ENCODE data around the gene ASGR1. TPM values are rescaled to one million over a fixed set of nuclear protein-coding genes. Genes with fewer than 3 reads are reported as not detected.
A peak's percentile ranks its signal among the peaks of the same experiment; 100 is the strongest.

Gene ASGR1
- total RNA-seq, 1 donor from 2014 or later: 1.9 TPM

DNA sequence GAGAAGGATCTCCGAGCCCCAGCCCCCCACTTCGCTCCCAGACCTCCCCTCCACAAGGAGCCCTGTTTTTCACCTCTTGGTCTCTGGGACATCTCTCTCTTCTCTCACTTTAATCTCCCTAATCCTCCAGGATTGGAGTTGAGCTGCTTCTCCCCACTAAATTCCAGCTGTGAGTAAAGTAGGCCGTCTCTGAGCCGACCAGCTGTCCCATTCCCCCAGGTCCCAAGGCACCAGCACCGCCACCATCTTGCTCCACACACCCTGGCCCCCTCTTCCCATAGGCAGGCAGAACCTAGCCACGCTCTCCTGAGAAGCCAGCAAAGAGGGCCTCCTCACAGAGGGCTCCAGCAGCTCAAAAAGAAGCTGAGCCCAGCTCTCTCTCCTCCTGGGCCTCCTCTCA, 39.6 kb upstream of the ASGR1 start:
- Mint-ChIP-seq H3K27me3 (ENCODE audit: low read depth) (no peaks in the 10 kb centered on the region), H3K36me3 (ENCODE audit: low read depth) (peaks cover 10% of the 10 kb centered on the region), H3K4me3 (ENCODE audit: unreplicated experiment) (peak overlapping the region; percentile 95), H3K9me3 (ENCODE audit: low read depth) (no peaks in the 10 kb centered on the region), H3K4me1 (ENCODE audit: low read depth) (peaks cover 79% of the 10 kb centered on the region), H3K27ac (ENCODE audit: unreplicated experiment) (peak overlapping the region; percentile 99)
- no peak for DNase-seq (ENCODE audit: low spot score)
- TF ChIP-seq, protein P1, sequence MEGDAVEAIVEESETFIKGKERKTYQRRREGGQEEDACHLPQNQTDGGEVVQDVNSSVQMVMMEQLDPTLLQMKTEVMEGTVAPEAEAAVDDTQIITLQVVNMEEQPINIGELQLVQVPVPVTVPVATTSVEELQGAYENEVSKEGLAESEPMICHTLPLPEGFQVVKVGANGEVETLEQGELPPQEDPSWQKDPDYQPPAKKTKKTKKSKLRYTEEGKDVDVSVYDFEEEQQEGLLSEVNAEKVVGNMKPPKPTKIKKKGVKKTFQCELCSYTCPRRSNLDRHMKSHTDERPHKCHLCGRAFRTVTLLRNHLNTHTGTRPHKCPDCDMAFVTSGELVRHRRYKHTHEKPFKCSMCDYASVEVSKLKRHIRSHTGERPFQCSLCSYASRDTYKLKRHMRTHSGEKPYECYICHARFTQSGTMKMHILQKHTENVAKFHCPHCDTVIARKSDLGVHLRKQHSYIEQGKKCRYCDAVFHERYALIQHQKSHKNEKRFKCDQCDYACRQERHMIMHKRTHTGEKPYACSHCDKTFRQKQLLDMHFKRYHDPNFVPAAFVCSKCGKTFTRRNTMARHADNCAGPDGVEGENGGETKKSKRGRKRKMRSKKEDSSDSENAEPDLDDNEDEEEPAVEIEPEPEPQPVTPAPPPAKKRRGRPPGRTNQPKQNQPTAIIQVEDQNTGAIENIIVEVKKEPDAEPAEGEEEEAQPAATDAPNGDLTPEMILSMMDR (IDR thresholded peaks at IDR 0.05): no peak

DNA sequence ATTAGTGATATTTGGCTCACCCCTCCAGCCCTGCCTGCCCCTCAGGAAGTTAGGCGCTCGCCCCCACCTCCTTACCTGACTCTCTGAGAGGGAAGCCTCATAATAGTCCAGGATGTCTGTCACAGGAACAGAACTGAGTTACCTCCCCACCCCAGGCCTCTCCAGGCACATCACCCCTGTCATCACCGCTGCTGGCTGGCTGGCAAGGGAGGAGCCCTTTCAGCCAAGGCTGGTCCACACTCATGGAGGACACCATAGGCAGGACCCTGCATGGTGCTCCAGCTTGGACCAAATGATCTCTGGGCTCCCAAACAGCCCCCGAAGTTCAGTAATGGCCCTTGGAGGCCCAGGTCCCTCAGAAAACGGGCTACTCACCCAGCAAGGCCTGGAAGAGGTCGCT, 39.0 kb upstream of the ASGR1 start:
- TF ChIP-seq, protein P1 (IDR thresholded peaks at IDR 0.05): no peak
- peak overlapping the region; percentile 76 for H3K4me3 Mint-ChIP-seq (ENCODE audit: unreplicated experiment)
- DNase-seq (ENCODE audit: low spot score): no peak
- peak overlapping the region; percentile 51 for H3K27ac Mint-ChIP-seq (ENCODE audit: unreplicated experiment)
- peaks cover 4% of the 10 kb centered on the region for H3K36me3 Mint-ChIP-seq (ENCODE audit: low read depth)
- peaks cover 79% of the 10 kb centered on the region for H3K4me1 Mint-ChIP-seq (ENCODE audit: low read depth)
- H3K27me3 Mint-ChIP-seq (ENCODE audit: low read depth): no peaks in the 10 kb centered on the region
- H3K9me3 Mint-ChIP-seq (ENCODE audit: low read depth): no peaks in the 10 kb centered on the region

GRCh38 chr17:7217113-7217987, 38.2 kb upstream of the ASGR1 start:
- no peak for DNase-seq (ENCODE audit: low spot score)
- Mint-ChIP-seq H3K36me3 (ENCODE audit: low read depth) (peaks cover 2% of the 10 kb centered on the region), H3K4me3 (ENCODE audit: unreplicated experiment) (peak overlapping the region; percentile 78), H3K4me1 (ENCODE audit: low read depth) (peaks cover 80% of the 10 kb centered on the region), H3K27ac (ENCODE audit: unreplicated experiment) (peak overlapping the region; percentile 88), H3K27me3 (ENCODE audit: low read depth) (no peaks in the 10 kb centered on the region), H3K9me3 (ENCODE audit: low read depth) (no peaks in the 10 kb centered on the region)
- TF ChIP-seq, protein P1 (IDR thresholded peaks at IDR 0.05): no peak

- Mint-ChIP-seq H3K27me3 (ENCODE audit: low read depth) (no peaks in the 10 kb centered on the region), H3K9me3 (ENCODE audit: low read depth) (no peaks in the 10 kb centered on the region), H3K4me1 (ENCODE audit: low read depth) (peaks cover 74% of the 10 kb centered on the region), H3K27ac (ENCODE audit: unreplicated experiment) (peak overlapping the region; percentile 97), H3K4me3 (ENCODE audit: unreplicated experiment) (peak overlapping the region; percentile 78), H3K36me3 (ENCODE audit: low read depth) (peaks cover 1% of the 10 kb centered on the region)
- TF ChIP-seq, protein P1 (IDR thresholded peaks at IDR 0.05): no peak
- no peak for DNase-seq (ENCODE audit: low spot score)
These were observed 37.3 kb upstream of the ASGR1 start for GRCh38 chr17:7216242-7217112.

- Mint-ChIP-seq H3K4me1 (ENCODE audit: low read depth) (peaks cover 66% of the 10 kb centered on the region), H3K27me3 (ENCODE audit: low read depth) (no peaks in the 10 kb centered on the region), H3K36me3 (ENCODE audit: low read depth) (no peaks in the 10 kb centered on the region), H3K27ac (ENCODE audit: unreplicated experiment) (peak overlapping the region; percentile 97), H3K4me3 (ENCODE audit: unreplicated experiment) (peak overlapping the region; percentile 87), H3K9me3 (ENCODE audit: low read depth) (no peaks in the 10 kb centered on the region)
- TF ChIP-seq, protein P1 (IDR thresholded peaks at IDR 0.05): no peak
- DNase-seq (ENCODE audit: low spot score): no peak
These were observed 36.5 kb upstream of the ASGR1 start for GRCh38 chr17:7215652-7216180.
